ENCODE data around the gene METRNL.
A peak's percentile ranks its signal among the peaks of the same experiment; 100 is the strongest.
"Not testable (repeated sequence)": the region's sequence is repeated elsewhere in the genome, so short reads cannot be mapped to it uniquely, and the experiment has no call there.

The METRNL gene

DNA sequence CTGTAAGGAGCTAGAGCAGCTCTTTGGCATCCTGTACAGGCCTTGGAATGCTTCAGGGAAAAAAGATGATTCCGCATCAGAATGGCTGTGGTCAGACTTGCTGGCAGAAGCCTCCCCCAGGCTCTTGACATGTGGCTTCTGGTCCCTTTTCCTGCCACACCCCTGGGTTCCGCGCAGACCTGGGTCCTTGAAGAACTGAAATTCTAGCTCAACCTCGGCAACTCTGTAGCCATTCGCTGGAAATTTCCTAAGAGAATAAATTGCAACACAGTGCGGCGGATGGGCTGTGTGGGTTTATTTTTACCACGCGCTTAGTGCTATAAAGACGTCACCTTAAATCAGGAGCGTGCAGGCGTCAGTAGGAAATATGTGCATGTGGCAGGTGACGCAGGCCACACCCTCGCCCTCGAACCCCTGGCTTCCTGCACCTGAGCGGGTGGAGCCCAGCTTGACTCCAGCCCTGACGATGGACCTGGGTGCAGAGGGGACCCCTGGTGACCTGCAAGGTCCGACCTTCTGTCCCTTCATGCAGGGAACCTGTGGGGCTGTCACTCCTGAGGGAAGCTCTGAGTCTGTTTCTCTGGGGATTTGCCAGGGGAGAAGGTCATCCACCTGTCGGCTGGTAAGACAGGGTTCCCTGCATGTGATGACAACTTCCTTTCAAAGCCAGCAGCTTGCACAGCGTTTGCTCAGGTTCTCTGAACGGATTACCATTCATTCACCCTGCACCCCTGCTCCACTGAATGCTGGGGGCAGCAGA is 46.3 kb downstream of the METRNL start:
- peak; percentile 13 for DNase-seq

DNA sequence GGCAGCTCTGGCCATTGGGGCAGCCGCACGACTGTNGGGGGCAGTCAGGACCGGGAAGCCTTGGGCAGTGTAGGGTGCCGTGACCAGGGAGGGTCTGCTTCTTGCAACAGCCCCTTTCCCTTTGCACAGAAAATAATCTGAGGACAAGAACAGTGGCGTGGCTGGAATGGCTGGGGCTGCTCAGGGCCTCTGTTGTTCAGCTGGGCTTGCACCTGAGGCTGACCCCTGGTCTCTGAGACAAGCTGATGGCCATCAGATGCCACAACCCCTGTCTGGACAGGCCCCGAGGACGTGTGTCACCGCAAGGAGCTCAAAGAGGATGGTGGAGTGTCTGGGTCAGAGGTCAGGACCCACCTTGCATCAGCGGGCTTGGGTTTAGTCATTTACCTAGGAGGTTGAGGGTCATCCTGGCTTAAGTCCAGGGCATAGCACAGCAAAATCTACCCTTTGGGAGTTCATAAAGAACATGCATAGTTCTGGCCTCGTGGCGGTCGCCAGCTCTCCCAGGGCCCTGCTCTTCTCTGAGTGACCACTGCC is 46.9 kb downstream of the METRNL start:
- no peak for DNase-seq

DNA sequence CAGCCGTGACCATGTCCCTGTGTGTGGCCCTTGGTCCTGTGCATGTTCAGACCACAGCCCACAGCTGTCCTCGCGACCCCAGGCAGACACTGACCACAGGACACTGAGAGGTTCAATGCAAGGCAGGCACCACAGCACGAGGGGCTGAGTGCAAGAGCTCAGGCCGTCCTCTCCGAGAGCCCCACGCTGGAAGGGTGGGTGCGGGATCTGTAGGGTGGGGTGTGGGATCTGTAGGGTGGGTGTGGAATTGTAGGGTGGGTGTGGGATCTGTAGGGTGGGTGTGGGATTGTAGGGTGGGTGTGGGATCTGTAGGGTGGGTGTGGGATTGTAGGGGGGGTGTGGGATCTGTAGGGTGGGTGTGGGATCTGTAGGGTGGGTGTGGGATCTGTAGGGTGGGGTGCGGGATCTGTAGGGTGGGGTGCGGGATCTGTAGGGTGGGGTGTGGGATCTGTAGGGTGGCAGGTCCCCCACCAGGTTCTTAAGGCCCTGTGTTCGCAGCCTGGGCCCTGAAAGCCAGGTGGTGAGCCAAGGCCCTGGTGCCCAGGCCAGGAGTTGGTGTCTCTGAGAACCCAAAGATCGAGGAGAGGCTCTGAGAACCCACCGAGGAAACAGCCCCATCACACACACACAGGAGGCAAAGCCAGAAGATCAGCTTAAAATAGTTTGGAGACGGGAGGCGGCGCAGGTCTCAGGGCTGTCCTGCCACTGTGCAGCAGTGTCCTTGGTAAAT is 48.2 kb downstream of the METRNL start:
- no peak for DNase-seq

DNA sequence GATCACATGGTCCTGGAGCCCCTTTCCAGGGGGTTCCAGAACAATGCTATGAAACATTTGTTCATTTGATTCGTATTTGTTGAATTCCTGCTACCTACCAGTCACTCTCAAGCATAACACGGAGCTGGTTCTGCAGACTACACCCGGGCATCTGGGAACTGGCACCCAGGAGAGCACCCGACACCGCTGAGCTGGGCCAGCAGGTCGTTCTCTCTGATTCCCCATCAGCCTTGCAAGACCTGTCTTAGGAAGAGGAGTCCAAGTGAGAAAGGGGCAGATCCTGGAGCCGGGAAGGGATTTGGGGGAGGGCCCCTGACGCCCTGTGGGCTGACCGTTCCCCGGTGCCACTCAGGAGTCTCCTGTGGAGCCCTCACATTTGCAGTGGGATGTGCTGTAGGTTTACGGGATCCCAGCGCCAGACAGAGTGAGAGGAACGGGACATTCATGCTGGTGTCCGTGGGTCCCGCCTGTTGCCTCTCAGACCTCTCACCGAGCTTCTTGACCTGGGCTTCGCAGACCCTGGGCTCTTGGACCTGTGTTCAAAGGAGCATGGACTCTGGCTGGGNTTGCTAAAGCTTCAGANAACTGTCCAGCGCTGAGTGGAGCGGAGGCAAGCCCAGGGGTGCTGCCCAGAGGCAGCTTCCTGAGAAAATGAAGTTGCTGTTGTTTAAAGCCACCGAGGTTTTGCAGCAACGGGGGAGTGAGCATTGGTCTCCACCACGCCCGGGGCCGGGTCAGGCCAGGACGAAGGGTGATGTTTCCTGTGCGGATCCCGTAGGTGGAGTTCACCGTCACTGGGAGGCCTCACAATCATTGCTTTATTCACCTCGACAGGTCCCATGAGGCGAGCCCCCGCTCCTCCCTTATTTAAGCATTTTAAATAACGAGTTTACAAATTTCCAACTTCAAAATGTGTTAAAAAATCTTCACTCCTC is 49.2 kb downstream of the METRNL start:
- no peak for DNase-seq

DNA sequence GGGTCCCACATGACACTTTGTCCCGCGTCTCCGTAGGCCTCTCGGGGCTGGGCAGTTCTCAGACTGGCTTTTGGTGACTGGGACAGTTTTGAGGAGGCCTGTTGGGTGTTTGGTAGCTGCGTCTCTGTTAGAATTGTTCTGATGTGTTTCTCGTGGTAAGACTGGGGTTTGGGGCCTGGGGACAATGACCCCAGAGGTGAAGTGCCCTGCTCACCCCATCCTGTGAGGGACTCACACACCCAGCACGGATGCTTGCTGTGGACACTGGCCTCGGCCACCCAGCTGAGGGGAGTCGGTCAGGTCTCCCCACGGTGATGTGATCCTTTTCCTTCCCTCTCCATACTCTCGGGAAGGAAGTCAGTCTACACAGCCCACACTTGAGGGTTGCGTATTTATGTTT is 50.3 kb downstream of the METRNL start:
- no peak for DNase-seq

DNA sequence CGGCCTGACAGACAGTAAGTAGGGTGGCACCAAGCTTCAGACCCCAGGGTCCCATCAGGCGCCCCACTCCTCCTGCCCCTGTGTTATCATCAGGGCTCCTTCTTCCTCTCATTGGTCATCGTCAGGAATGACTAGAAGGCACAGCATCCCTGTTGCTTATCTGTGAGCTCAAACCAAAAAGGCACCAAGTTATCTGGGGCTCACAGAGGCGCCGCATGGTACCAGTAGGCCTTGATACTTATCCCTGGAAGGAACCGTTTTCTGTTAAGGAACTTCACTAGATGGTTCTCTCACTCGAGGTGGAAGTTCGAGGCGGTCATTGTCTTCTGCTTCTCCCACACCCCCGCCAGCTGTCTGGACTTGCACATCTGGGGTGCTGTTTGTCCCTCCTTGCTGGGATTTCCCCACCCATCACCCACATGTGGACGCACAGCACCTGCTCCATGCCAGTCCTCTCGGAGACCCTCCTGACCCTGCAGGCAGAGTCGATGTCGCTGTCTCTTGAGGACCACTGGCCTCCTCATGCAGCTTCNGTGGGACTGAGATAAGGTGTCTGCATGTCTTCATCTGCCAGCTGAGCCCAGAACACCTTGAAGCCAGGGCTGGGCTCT is 52.1 kb downstream of the METRNL start:
- DNase-seq: no peak

DNA sequence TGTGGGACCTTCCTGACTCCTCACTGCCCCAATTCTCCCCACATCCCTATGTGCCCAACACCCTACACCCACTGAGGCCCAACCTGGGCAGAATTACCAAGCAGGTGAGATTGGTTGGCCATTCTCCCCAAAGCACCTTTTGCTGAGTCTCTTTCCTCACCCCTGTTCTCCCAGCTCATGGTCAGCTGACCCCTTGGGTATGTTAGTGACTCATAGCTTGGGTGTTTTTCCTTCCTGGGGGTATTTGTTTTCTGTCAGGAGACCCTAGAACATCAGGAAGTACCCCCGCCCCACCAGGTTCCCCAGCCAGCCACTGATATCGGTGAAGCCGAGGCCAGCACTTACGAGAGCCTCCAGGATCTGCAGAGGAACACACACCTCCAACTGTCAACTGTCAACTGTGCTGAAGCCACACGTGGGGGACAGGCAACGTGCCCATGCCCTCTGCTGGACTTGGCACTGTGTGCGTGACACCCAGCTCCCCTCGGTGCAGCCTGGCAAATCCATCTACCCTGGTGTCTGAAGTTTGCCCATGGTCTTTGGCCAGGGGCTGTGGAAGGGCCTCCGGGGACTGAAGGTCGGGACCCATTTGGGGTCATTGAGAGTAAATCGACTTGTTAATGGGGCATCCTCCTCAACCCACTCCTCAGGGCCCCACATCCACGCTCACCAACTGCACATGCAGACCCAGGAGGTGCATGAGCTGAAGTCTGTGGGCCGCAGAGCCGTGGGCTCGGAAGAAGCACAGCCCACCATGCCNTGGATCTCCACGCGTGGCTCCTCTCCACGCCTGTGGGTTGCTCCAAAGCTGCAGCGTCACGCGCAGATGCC is 53.1 kb downstream of the METRNL start:
- no peak for DNase-seq

DNA sequence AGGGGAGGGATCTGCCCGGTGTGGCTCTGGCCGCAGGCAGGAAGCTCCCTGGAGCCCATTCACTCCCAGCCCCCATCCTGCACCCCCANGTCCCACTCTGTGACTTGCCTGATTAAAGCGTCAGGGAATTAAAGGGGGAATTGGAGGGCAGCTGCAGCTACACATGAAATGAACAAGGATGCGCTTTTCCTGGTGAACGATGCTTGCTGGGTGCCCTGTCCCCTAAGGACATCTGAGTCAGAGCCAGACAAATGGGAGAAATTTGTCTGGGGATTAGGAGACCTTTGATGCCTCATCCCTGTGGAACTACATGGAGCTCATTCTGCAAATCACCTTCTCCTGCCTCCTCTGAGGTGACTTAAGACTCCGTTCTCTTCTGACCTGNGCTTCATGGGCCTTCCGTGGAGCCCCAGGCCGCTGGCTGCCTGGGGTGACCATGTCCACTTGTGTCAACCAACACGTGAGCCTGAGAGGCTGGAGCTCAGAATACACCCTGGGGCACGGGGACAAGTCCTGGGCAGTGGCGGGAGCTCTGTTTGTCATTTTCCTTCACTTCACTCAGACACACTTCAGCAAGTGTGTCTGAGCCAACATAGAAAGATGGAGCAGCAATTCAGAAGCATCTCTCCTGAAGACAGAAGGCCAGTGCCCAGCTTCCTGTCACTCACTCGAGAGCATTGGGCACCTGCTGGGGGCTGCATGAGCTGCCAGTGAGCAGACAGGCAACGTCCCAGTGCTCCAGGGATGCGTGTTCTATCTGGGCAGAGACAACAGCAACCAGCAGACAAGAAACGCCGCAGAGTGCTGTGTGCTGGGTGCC is 54.1 kb downstream of the METRNL start:
- no peak for DNase-seq

DNA sequence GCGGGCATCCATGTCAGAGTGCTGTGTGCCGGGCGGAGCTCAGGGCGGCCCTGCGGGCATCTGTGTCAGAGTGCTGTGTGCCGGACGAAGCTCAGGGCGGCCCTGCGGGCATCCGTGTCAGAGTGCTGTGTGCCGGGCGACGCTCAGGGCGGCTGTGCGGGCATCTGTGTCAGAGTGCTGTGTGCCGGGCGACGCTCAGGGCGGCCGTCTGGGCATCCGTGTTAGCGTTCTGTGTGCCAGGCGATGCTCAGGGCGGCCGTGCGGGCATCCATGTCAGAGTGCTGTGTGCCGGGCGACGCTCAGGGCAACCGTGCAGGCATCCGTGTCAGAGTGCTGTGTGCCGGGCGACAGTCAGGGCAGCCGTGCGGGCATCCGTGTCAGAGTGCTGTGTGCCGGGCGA is 55.0 kb downstream of the METRNL start:
- not testable (repeated sequence) for DNase-seq

DNA sequence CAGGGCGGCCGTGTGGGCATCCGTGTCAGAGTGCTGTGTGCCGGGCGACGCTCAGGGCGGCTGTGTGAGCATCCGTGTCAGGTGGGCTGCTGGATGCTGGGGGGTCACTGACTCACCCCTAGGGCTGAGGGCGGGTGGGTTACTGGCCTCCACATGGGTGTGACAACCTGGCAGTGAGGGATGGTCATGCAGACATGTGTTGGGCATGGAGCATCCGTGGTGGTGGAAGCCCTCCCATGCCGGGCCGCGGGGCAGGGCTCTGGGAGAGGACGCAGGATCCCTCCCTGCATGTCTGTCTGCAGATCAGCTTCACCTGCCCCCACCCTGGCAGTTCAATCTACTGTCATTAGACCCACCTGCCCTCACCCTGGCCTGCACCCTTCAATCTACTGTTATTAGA is 56.3 kb downstream of the METRNL start:
- DNase-seq: no peak

DNA sequence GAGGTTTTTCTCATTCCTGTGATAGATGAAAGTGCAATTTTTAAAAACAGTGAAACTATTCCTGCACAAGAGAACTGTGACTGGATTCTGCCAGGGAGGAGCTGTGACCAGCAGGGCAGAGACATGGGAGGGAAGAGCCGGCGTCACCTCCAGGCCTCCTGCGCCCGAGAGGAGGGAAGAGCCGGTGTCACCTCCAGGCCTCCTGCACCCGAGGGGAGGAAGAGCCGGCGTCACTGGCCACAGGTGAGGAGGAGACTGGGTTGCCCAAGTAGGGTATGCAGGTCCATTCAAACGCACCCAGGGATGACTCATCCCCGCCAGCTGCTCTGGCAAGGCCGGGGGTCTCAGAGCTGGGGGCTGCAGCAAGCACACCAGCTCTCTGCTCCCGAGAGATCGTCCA is 56.7 kb downstream of the METRNL start:
- no peak for DNase-seq

DNA sequence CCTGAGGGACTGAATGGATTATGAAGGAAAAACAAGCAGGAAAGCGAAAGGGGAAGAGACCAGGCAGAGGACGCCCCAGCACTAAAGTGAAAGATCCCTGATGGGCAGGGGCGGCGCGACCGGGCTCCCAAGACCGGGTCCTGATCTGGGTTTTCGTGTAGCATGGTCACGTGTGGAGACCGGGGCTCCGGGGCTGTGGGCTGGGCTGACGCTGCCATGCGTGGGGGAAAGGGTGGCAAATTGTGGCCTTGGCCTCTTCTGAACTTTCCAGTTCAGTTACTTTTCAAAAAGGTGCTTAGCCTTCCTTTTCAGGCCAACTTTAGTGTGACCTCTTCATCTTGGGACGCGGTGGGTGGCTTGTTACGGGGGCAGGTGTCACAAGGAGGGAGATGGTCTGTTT is 57.5 kb downstream of the METRNL start:
- no peak for DNase-seq

DNA sequence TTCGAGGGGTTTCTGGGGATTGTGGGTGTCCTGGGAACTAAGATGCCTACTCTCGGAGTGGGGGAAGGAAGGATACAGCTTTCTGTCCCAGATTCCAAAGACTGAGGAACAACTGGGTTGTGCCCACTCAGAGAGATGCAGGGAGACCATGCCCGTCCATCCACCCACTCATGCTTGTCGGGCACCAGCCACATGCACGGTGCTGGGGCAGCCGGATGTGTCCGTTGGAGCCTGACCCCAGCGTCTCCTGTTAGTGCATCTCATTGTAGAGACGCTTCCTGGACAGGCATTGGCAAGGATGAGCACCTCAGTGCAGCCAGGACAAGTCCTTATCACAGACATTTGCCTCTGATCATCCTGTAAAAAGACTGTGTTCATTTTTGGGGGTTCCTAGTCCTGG is 58.1 kb downstream of the METRNL start:
- DNase-seq: no peak

DNA sequence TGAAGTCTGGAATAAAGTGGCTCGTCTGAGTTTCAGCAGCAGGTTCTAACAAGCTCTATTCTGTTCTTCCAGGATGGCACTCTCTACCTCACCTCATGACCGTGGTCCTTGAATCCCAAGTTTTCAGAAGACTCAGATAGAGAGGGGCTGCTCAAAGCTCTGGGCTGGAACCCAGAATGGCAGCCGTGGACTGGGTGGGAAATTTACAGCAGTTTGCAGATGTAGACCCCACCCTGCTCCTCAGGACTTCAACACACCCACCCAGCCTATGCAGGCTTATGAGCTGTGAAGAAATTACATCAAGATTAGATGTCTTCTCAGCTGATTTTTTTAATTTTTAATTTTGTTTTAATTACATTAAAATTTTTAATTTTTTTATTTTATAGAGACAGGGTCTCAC is 59.4 kb downstream of the METRNL start:
- DNase-seq: no peak

DNA sequence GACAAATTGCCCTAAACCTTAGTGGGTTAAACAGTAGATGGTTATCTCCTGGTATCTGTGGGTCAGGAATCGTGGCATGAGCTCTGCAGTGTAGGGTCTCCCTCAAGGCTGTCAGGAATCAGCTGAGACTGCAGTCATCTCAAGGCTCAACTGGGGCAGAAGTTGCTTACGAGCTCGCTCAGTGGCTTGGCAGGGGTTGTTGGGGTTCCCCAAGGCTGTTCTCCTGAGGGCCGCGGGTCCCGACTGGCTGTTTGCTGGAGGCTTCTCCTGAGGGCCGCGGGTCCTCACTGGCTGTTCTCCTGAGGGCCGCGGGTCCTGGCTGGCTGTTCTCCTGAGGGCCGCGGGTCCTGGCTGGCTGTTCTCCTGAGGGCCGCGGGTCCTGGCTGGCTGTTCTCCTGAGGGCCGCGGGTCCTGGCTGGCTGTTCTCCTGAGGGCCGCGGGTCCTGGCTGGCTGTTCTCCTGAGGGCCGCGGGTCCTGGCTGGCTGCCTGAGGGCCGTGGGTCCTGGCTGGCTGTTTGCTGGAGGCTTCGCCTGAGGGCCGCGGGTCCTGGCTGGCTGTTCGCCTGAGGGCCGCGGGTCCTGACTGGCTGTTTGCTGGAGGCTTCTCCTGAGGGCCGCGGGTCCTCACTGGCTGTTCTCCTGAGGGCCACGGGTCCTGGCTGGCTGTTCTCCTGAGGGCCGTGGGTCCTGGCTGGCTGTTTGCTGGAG is 60.3 kb downstream of the METRNL start:
- DNase-seq: not testable (repeated sequence)

DNA sequence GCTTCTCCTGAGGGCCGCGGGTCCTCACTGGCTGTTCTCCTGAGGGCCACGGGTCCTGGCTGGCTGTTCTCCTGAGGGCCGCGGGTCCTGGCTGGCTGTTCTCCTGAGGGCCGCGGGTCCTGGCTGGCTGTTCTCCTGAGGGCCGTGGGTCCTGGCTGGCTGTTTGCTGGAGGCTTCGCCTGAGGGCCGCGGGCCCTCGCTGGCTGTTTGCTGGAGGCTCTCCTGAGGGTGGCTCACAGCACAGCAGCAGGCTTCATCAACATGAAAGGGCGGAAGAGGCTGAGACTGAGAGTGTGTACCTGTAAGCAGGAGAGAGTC is 60.8 kb downstream of the METRNL start:
- DNase-seq: not testable (repeated sequence)

DNA sequence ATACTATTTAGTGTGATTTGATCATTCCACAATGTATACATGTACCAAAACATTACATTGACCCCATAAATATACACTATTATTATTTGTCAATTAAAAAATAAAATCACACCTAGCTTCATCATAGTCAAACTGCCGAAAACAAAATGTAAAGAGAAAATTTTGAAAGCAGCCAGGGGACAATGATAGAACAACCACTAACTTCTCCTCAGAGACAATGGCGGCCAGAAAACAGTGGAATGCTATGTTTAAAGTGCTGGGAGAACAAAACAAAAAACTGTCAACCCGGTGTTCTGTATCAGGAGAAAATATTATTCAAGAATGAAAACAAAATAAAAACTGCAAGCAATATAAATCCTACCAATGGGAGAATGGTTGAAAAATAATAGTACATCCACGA is 63.2 kb downstream of the METRNL start:
- DNase-seq: no peak

DNA sequence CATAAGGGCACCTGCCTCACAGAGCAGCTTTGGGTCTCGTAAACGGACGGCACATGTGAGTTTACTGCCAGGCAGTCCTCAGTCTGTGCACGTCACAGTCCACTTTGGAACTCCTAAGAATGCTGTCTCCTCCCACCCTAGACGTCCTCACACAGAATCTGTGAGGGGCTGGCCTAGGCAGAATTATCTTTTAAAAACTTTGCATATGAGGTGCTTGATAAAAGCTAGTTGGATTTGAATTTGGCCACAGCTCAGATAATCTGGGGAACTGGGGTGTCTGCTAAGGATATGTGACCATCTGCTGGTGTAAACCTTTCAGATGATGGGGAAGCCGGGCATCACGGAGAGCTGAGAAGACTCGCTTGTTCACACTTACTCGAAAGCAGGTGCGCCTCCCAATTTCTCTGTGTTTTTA is 64.4 kb downstream of the METRNL start:
- no peak for DNase-seq

Measured in stimulated activated CD4-positive, alpha-beta T cell treated with anti-CD3 and anti-CD28 coated beads, Interleukin-1b, Interleukin-23, amount 100 ng/mL, for 48 hours (primary cell).